Lower leg skin (tissue), 4 donors: Measurements from ENCODE around the gene PAOX. TPM values are rescaled to one million over a fixed set of nuclear protein-coding genes. Genes with fewer than 3 reads are reported as not detected.

Source experiments
- DNase-seq, 2 donors: peaks; one replicate each; pipeline ENCODE4 v3.0.0-alpha.2; 2019; ENCODE audit warnings: low spot score in 2 of 2
- H3K4me3 ChIP-seq: fragments of 200-600 bp; sonication (generic); 2 replicates; pipeline ENCODE4 v1.5.1; 2017; ENCODE audit warnings: mild to moderate bottlenecking, low read depth; ENCODE audit not compliant: poor library complexity, severe bottlenecking
- CTCF ChIP-seq, 3 donors: fragments of 450-650 bp; IDR thresholded peaks; one replicate each; pipeline ENCODE4 v1.5.1; 2016; ENCODE audit warnings: antibody characterized with exemption in 3 of 3, mild to moderate bottlenecking in 3 of 3, moderate library complexity in 2 of 3
- POLR2A ChIP-seq, 2 donors: fragments of 450-650 bp; IDR thresholded peaks; one replicate each; pipeline ENCODE4 v1.6.1; 2016 to 2017; ENCODE audit warnings: antibody characterized with exemption in 2 of 2, mild to moderate bottlenecking in 1 of 2, moderate library complexity in 1 of 2
- WGBS, 2 donors: methylation state at CpG; one replicate each; pipeline ENCODE4 v1.1.5; 2018; 5-methylcytosine and 5-hydroxymethylcytosine counted together
- intact Hi-C: fragments of 100-400 bp; cut with DNase I; formaldehyde crosslinking; loops from one replicate; pipeline ENCODE4 v1.15.0; 2023; ENCODE audit warnings: low total_unique reads
- total RNA-seq, 4 donors: library from RNA; depleted of rRNA; stranded (reverse); fragments of >200 nt; gene quantifications; one replicate each; pipeline ENCODE4 v1.1.0, GENCODE V29; 2016

The PAOX gene
- total RNA-seq, 4 donors from 2014 or later, result 8.1 to 21.8 (median 14.4) TPM

- no peak for DNase-seq
- intact Hi-C loops, result no loop called here
These were observed 19.5 kb upstream of the PAOX start for GRCh38 chr10:133359554-133359971.

GRCh38 chr10:133359972-133360610 lies 19.0 kb upstream of the PAOX start:
- WGBS, 2 donors, result 28 to 70% methylated on average over 6 to 17 of the region's 17 CpGs
- no peak overlapping the region for H3K4me3 ChIP-seq
- TF ChIP-seq CTCF (IDR thresholded peaks at IDR 0.05) (no peak), POLR2A (IDR thresholded peaks at IDR 0.05) (no peak)
- intact Hi-C loops, result no loop called here
- DNase-seq, result no peak

More at GRCh38 chr10:133359554-133359971, 19.5 kb upstream of the PAOX start:
- H3K4me3 ChIP-seq, result no peak overlapping the region
- 37 to 45% methylated on average over 6 of the region's 6 CpGs for WGBS, 2 donors
- TF ChIP-seq CTCF (IDR thresholded peaks at IDR 0.05) (no peak), POLR2A (IDR thresholded peaks at IDR 0.05) (no peak)

DNA sequence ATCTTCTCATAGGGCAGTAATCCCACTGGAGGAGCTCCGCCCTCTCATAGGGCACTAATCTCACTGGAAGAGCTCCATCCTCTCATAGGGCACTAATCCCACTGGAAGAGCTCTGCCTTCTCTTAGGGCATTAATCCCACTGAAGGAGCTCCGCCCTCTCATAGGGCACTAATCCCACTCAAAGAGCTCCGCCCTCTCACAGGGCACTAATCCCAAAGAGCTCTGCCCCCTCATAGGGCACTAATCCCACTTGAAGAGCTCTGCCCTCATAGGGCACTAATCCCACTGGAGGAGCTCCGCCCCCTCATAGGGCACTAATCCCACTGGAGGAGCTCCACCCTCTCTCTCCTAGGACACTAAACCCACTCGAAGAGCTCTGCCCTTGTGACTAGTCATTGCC lies 17.8 kb upstream of the PAOX start:
- WGBS, 2 donors, result 86 to 88% methylated on average over 5 of the region's 5 CpGs
- intact Hi-C loops, result no loop called here
- no peak for TF ChIP-seq CTCF (IDR thresholded peaks at IDR 0.05)
- TF ChIP-seq POLR2A (IDR thresholded peaks at IDR 0.05), result no peak
- DNase-seq, result no peak
- no peak overlapping the region for H3K4me3 ChIP-seq

GRCh38 chr10:133361773-133362441 lies 17.2 kb upstream of the PAOX start:
- TF ChIP-seq CTCF (IDR thresholded peaks at IDR 0.05) (no peak), POLR2A (IDR thresholded peaks at IDR 0.05) (no peak)
- DNase-seq, result no peak
- 82 to 83% methylated on average over 18 of the region's 18 CpGs for WGBS, 2 donors
- intact Hi-C loops, result no loop called here
- H3K4me3 ChIP-seq, result no peak overlapping the region

GRCh38 chr10:133362846-133363245 lies 16.2 kb upstream of the PAOX start:
- 91 to 94% methylated on average over 13 of the region's 13 CpGs for WGBS, 2 donors
- intact Hi-C loops, result no loop called here
- DNase-seq, result no peak
- H3K4me3 ChIP-seq, result no peak overlapping the region
- TF ChIP-seq POLR2A (IDR thresholded peaks at IDR 0.05) (no peak), CTCF (IDR thresholded peaks at IDR 0.05) (no peak)
